ENCODE measurements around the gene CTNNA3.

The CTNNA3 gene

GRCh38 chr10:66834802-66835201, 861.2 kb downstream of the CTNNA3 start:
- Histone ChIP-seq H3K4me3 (ENCODE audit: low read depth in 1 of 2, low read length in 2 of 2) (no peak overlapping the region), H3K4me1 (ENCODE audit: control insufficient read depth in 1 of 2, insufficient read depth in 2 of 2, low read length in 2 of 2) (no peaks in the 10 kb centered on the region), H3K9ac (ENCODE audit: low read depth in 1 of 2, low read length in 2 of 2) (no peak overlapping the region), H3K36me3 (ENCODE audit: control insufficient read depth in 1 of 2, insufficient read depth in 2 of 2, low read length in 2 of 2) (no peaks in the 10 kb centered on the region), H3K27ac (ENCODE audit: low read depth, low read length) (no peak overlapping the region), H3K9me3 (ENCODE audit: control insufficient read depth in 1 of 2, low read length in 2 of 2) (no peaks in the 10 kb centered on the region), H3K27me3 (ENCODE audit: control insufficient read depth in 1 of 2, insufficient read depth in 2 of 2, low read length in 2 of 2) (no peaks in the 10 kb centered on the region)

GRCh38 chr10:66833861-66834260, 862.1 kb downstream of the CTNNA3 start:
- H3K27ac ChIP-seq (ENCODE audit: low read depth, low read length), result no peak overlapping the region
- H3K27me3 ChIP-seq (ENCODE audit: control insufficient read depth in 1 of 2, insufficient read depth in 2 of 2, low read length in 2 of 2), result no peaks in the 10 kb centered on the region

DNA sequence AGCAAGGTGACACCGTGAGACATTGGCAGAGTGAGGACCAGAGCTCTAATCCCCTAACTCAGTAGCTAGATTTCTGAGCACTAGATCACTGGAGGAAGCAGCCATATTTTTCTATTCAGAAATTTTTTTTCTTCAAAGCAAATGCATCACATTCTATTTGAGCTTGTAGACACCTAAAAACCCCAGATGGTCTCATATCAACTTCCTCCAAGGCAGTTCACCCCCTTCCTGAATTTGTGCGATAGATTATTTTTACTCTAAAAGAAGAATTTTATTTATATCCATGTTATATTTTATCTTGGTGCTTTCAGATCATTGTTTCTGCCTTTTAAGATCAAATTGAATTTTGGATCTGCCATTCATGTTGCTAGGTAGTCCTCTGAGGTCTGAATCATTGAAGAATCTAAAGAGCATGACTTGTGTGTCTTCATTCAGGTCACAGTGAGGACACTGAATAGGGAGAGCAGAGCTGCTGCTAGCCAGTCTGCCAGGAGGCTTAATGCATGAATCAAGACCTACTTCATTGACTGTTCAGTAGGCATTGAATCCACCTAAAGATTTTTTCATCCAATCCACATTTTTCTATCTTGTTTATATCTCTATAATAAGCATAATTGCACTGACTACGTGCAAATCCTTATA, 863.1 kb downstream of the CTNNA3 start:
- no peaks in the 10 kb centered on the region for H3K36me3 ChIP-seq (ENCODE audit: control insufficient read depth in 1 of 2, insufficient read depth in 2 of 2, low read length in 2 of 2)
- no peak overlapping the region for H3K27ac ChIP-seq (ENCODE audit: low read depth, low read length)
- no peaks in the 10 kb centered on the region for H3K9me3 ChIP-seq (ENCODE audit: control insufficient read depth in 1 of 2, low read length in 2 of 2)
- no peaks in the 10 kb centered on the region for H3K27me3 ChIP-seq (ENCODE audit: control insufficient read depth in 1 of 2, insufficient read depth in 2 of 2, low read length in 2 of 2)
- H3K4me1 ChIP-seq (ENCODE audit: control insufficient read depth in 1 of 2, insufficient read depth in 2 of 2, low read length in 2 of 2), result no peaks in the 10 kb centered on the region
- no peak overlapping the region for H3K9ac ChIP-seq (ENCODE audit: low read depth in 1 of 2, low read length in 2 of 2)
- H3K4me3 ChIP-seq (ENCODE audit: low read depth in 1 of 2, low read length in 2 of 2), result no peak overlapping the region

More at GRCh38 chr10:66833861-66834260, 862.1 kb downstream of the CTNNA3 start:
- no peak overlapping the region for H3K4me3 ChIP-seq (ENCODE audit: low read depth in 1 of 2, low read length in 2 of 2)
- no peaks in the 10 kb centered on the region for H3K9me3 ChIP-seq (ENCODE audit: control insufficient read depth in 1 of 2, low read length in 2 of 2)
- H3K9ac ChIP-seq (ENCODE audit: low read depth in 1 of 2, low read length in 2 of 2), result no peak overlapping the region
- H3K36me3 ChIP-seq (ENCODE audit: control insufficient read depth in 1 of 2, insufficient read depth in 2 of 2, low read length in 2 of 2), result no peaks in the 10 kb centered on the region
- no peaks in the 10 kb centered on the region for H3K4me1 ChIP-seq (ENCODE audit: control insufficient read depth in 1 of 2, insufficient read depth in 2 of 2, low read length in 2 of 2)

GRCh38 chr10:66828957-66829356, 867.0 kb downstream of the CTNNA3 start:
- H3K9ac ChIP-seq (ENCODE audit: low read depth in 1 of 2, low read length in 2 of 2), result no peak overlapping the region
- H3K36me3 ChIP-seq (ENCODE audit: control insufficient read depth in 1 of 2, insufficient read depth in 2 of 2, low read length in 2 of 2), result no peaks in the 10 kb centered on the region
- H3K9me3 ChIP-seq (ENCODE audit: control insufficient read depth in 1 of 2, low read length in 2 of 2), result no peaks in the 10 kb centered on the region
- H3K27me3 ChIP-seq (ENCODE audit: control insufficient read depth in 1 of 2, insufficient read depth in 2 of 2, low read length in 2 of 2), result no peaks in the 10 kb centered on the region
- no peak overlapping the region for H3K4me3 ChIP-seq (ENCODE audit: low read depth in 1 of 2, low read length in 2 of 2)
- no peak overlapping the region for H3K27ac ChIP-seq (ENCODE audit: low read depth, low read length)
- no peaks in the 10 kb centered on the region for H3K4me1 ChIP-seq (ENCODE audit: control insufficient read depth in 1 of 2, insufficient read depth in 2 of 2, low read length in 2 of 2)

DNA sequence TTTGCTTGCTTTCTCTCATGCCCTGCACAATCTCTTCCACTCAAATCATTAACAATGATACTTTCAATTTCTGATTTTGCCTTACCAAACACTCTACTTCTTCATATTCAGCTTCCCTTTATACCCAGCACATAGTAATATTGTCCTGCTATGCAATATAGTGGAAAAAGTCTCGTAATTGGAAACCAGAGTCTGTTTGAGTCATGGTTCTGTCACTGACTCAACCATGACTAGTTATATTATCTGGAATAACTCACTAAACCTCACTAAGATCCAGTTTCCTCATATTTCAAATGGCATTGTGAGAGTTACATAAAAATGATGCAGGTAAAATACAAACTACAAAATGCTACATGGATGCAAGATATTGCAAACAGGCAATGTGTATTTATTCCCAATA, 868.6 kb downstream of the CTNNA3 start:
- Histone ChIP-seq H3K27me3 (ENCODE audit: control insufficient read depth in 1 of 2, insufficient read depth in 2 of 2, low read length in 2 of 2) (no peaks in the 10 kb centered on the region), H3K36me3 (ENCODE audit: control insufficient read depth in 1 of 2, insufficient read depth in 2 of 2, low read length in 2 of 2) (no peaks in the 10 kb centered on the region), H3K27ac (ENCODE audit: low read depth, low read length) (no peak overlapping the region), H3K4me3 (ENCODE audit: low read depth in 1 of 2, low read length in 2 of 2) (no peak overlapping the region), H3K9ac (ENCODE audit: low read depth in 1 of 2, low read length in 2 of 2) (no peak overlapping the region), H3K4me1 (ENCODE audit: control insufficient read depth in 1 of 2, insufficient read depth in 2 of 2, low read length in 2 of 2) (no peaks in the 10 kb centered on the region), H3K9me3 (ENCODE audit: control insufficient read depth in 1 of 2, low read length in 2 of 2) (no peaks in the 10 kb centered on the region)

GRCh38 chr10:66823301-66823700, 872.7 kb downstream of the CTNNA3 start:
- Histone ChIP-seq H3K9ac (ENCODE audit: low read depth in 1 of 2, low read length in 2 of 2) (no peak overlapping the region), H3K4me3 (ENCODE audit: low read depth in 1 of 2, low read length in 2 of 2) (no peak overlapping the region), H3K27me3 (ENCODE audit: control insufficient read depth in 1 of 2, insufficient read depth in 2 of 2, low read length in 2 of 2) (no peaks in the 10 kb centered on the region), H3K27ac (ENCODE audit: low read depth, low read length) (no peak overlapping the region), H3K9me3 (ENCODE audit: control insufficient read depth in 1 of 2, low read length in 2 of 2) (no peaks in the 10 kb centered on the region), H3K36me3 (ENCODE audit: control insufficient read depth in 1 of 2, insufficient read depth in 2 of 2, low read length in 2 of 2) (no peaks in the 10 kb centered on the region), H3K4me1 (ENCODE audit: control insufficient read depth in 1 of 2, insufficient read depth in 2 of 2, low read length in 2 of 2) (no peaks in the 10 kb centered on the region)

DNA sequence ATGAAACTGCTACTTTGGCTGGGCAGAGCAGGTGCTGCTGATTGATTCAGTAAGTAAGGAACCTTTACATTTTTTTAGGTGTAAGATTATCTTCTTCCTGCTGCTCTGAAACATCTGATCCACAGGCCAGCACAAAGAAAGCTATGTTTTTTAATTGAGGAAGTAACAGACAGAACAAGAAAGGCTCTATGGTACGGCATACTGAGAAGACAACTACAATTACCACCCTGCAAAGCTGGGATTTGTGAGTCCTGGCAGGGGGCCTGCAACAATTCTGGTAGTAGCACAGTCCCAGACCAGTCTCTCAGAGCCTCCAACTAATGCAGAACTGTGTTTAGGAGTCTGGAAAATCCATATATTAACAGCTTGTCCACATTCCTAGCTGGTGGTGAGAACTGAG, 873.2 kb downstream of the CTNNA3 start:
- Histone ChIP-seq H3K36me3 (ENCODE audit: control insufficient read depth in 1 of 2, insufficient read depth in 2 of 2, low read length in 2 of 2) (no peaks in the 10 kb centered on the region), H3K9ac (ENCODE audit: low read depth in 1 of 2, low read length in 2 of 2) (no peak overlapping the region), H3K9me3 (ENCODE audit: control insufficient read depth in 1 of 2, low read length in 2 of 2) (no peaks in the 10 kb centered on the region), H3K27ac (ENCODE audit: low read depth, low read length) (no peak overlapping the region), H3K4me3 (ENCODE audit: low read depth in 1 of 2, low read length in 2 of 2) (no peak overlapping the region), H3K4me1 (ENCODE audit: control insufficient read depth in 1 of 2, insufficient read depth in 2 of 2, low read length in 2 of 2) (no peaks in the 10 kb centered on the region), H3K27me3 (ENCODE audit: control insufficient read depth in 1 of 2, insufficient read depth in 2 of 2, low read length in 2 of 2) (no peaks in the 10 kb centered on the region)

- Histone ChIP-seq H3K36me3 (ENCODE audit: control insufficient read depth in 1 of 2, insufficient read depth in 2 of 2, low read length in 2 of 2) (no peaks in the 10 kb centered on the region), H3K27ac (ENCODE audit: low read depth, low read length) (no peak overlapping the region), H3K9ac (ENCODE audit: low read depth in 1 of 2, low read length in 2 of 2) (no peak overlapping the region), H3K9me3 (ENCODE audit: control insufficient read depth in 1 of 2, low read length in 2 of 2) (no peaks in the 10 kb centered on the region), H3K27me3 (ENCODE audit: control insufficient read depth in 1 of 2, insufficient read depth in 2 of 2, low read length in 2 of 2) (no peaks in the 10 kb centered on the region), H3K4me3 (ENCODE audit: low read depth in 1 of 2, low read length in 2 of 2) (no peak overlapping the region), H3K4me1 (ENCODE audit: control insufficient read depth in 1 of 2, insufficient read depth in 2 of 2, low read length in 2 of 2) (no peaks in the 10 kb centered on the region)
These were observed 876.3 kb downstream of the CTNNA3 start for GRCh38 chr10:66819691-66820090.

- Histone ChIP-seq H3K27ac (ENCODE audit: low read depth, low read length) (no peak overlapping the region), H3K36me3 (ENCODE audit: control insufficient read depth in 1 of 2, insufficient read depth in 2 of 2, low read length in 2 of 2) (no peaks in the 10 kb centered on the region), H3K9me3 (ENCODE audit: control insufficient read depth in 1 of 2, low read length in 2 of 2) (no peaks in the 10 kb centered on the region), H3K4me3 (ENCODE audit: low read depth in 1 of 2, low read length in 2 of 2) (no peak overlapping the region), H3K4me1 (ENCODE audit: control insufficient read depth in 1 of 2, insufficient read depth in 2 of 2, low read length in 2 of 2) (no peaks in the 10 kb centered on the region), H3K9ac (ENCODE audit: low read depth in 1 of 2, low read length in 2 of 2) (no peak overlapping the region), H3K27me3 (ENCODE audit: control insufficient read depth in 1 of 2, insufficient read depth in 2 of 2, low read length in 2 of 2) (no peaks in the 10 kb centered on the region)
These were observed 882.9 kb downstream of the CTNNA3 start for GRCh38 chr10:66813122-66813521.

GRCh38 chr10:66811211-66811610, 884.8 kb downstream of the CTNNA3 start:
- Histone ChIP-seq H3K36me3 (ENCODE audit: control insufficient read depth in 1 of 2, insufficient read depth in 2 of 2, low read length in 2 of 2) (no peaks in the 10 kb centered on the region), H3K9ac (ENCODE audit: low read depth in 1 of 2, low read length in 2 of 2) (no peak overlapping the region), H3K4me1 (ENCODE audit: control insufficient read depth in 1 of 2, insufficient read depth in 2 of 2, low read length in 2 of 2) (no peaks in the 10 kb centered on the region), H3K27ac (ENCODE audit: low read depth, low read length) (no peak overlapping the region), H3K4me3 (ENCODE audit: low read depth in 1 of 2, low read length in 2 of 2) (no peak overlapping the region), H3K9me3 (ENCODE audit: control insufficient read depth in 1 of 2, low read length in 2 of 2) (no peaks in the 10 kb centered on the region), H3K27me3 (ENCODE audit: control insufficient read depth in 1 of 2, insufficient read depth in 2 of 2, low read length in 2 of 2) (no peaks in the 10 kb centered on the region)

- Histone ChIP-seq H3K9me3 (ENCODE audit: control insufficient read depth in 1 of 2, low read length in 2 of 2) (no peaks in the 10 kb centered on the region), H3K36me3 (ENCODE audit: control insufficient read depth in 1 of 2, insufficient read depth in 2 of 2, low read length in 2 of 2) (no peaks in the 10 kb centered on the region), H3K27me3 (ENCODE audit: control insufficient read depth in 1 of 2, insufficient read depth in 2 of 2, low read length in 2 of 2) (no peaks in the 10 kb centered on the region)
These were observed 886.6 kb downstream of the CTNNA3 start for GRCh38 chr10:66809402-66809801.

More at GRCh38 chr10:66809402-66809801, 886.6 kb downstream of the CTNNA3 start:
- H3K4me1 ChIP-seq (ENCODE audit: control insufficient read depth in 1 of 2, insufficient read depth in 2 of 2, low read length in 2 of 2), result no peaks in the 10 kb centered on the region
- H3K4me3 ChIP-seq (ENCODE audit: low read depth in 1 of 2, low read length in 2 of 2), result no peak overlapping the region
- no peak overlapping the region for H3K27ac ChIP-seq (ENCODE audit: low read depth, low read length)
- H3K9ac ChIP-seq (ENCODE audit: low read depth in 1 of 2, low read length in 2 of 2), result no peak overlapping the region

Data from duodenal mucosa (tissue), 2 donors.